CD4-positive, alpha-beta T cell treated with Interferon gamma for 1 hour (primary cell): ENCODE measurements around the gene CHML.

Source experiments
- DNase-seq: peaks from one replicate; pipeline ENCODE4 v3.0.0-alpha.2; 2020

CHML gene

GRCh38 chr1:241645199-241645598 lies 5.0 kb upstream of the CHML start:
- no peak for DNase-seq

GRCh38 chr1:241644259-241644658 lies 4.1 kb upstream of the CHML start:
- DNase-seq, result no peak

GRCh38 chr1:241642593-241642944 lies 2.4 kb upstream of the CHML start:
- no peak for DNase-seq

- no peak for DNase-seq
Measured at GRCh38 chr1:241641773-241642592, 1.8 kb upstream of the CHML start.

- DNase-seq, result no peak
Measured at GRCh38 chr1:241640867-241641622, 876 bp upstream of the CHML start.

GRCh38 chr1:241639623-241640148 lies 483 bp downstream of the CHML start:
- peak; percentile 1 for DNase-seq

- DNase-seq, result no peak
Measured at GRCh38 chr1:241638909-241639622, 1.1 kb downstream of the CHML start.

- DNase-seq, result no peak
Measured at GRCh38 chr1:241638099-241638682, 2.0 kb downstream of the CHML start.

GRCh38 chr1:241637604-241638003 lies 2.6 kb downstream of the CHML start:
- DNase-seq, result no peak

- DNase-seq, result no peak
Measured at GRCh38 chr1:241637046-241637590, 3.1 kb downstream of the CHML start.

GRCh38 chr1:241636291-241636690 lies 3.9 kb downstream of the CHML start:
- no peak for DNase-seq

GRCh38 chr1:241635556-241636152 lies 4.5 kb downstream of the CHML start:
- DNase-seq, result no peak

GRCh38 chr1:241632987-241633386 lies 7.2 kb downstream of the CHML start:
- no peak for DNase-seq

GRCh38 chr1:241631674-241632073 lies 8.5 kb downstream of the CHML start:
- DNase-seq, result no peak

GRCh38 chr1:241630899-241631298 lies 9.3 kb downstream of the CHML start:
- DNase-seq, result no peak

GRCh38 chr1:241630476-241630875 lies 9.7 kb downstream of the CHML start:
- no peak for DNase-seq

GRCh38 chr1:241630005-241630404 lies 10.2 kb downstream of the CHML start:
- DNase-seq, result no peak

- peak; percentile 28 for DNase-seq
Measured at GRCh38 chr1:241627453-241628259, 12.5 kb downstream of the CHML start.

- no peak for DNase-seq
Measured at GRCh38 chr1:241624935-241625334, 15.2 kb downstream of the CHML start.

- DNase-seq, result no peak
Measured at GRCh38 chr1:241622669-241623068, 17.5 kb downstream of the CHML start.

- no peak for DNase-seq
Measured at GRCh38 chr1:241617426-241617825, 22.7 kb downstream of the CHML start.
